Adrenal gland (tissue), 5 donors: Measurements from ENCODE around the gene SMG6.

ENCODE experiments used
- POLR2A ChIP-seq, 2 donors: fragments of 450-650 bp; IDR thresholded peaks; one replicate each; pipeline ENCODE4 v1.6.1; 2017; ENCODE audit warnings: antibody characterized with exemption in 2 of 2, mild to moderate bottlenecking in 2 of 2, moderate library complexity in 1 of 2
- TF ChIP-seq, protein P1 (sequence below), 6 experiments: fragments of 450-650 bp in 4 of 6; fragments of 200-600 bp in 2 of 6; sonication (generic) in 1 of 6; IDR thresholded peaks; 1 replicate in 5 of 6; 2 replicates in 1 of 6; pipeline versions ENCODE4 v1.5.1 to v1.8.0; 2016 to 2021; ENCODE audit warnings: antibody characterized with exemption in 6 of 6, mild to moderate bottlenecking in 2 of 6, moderate library complexity in 1 of 6
- donor health status: DM: no; HTN: no; CAD: no.

DNA sequence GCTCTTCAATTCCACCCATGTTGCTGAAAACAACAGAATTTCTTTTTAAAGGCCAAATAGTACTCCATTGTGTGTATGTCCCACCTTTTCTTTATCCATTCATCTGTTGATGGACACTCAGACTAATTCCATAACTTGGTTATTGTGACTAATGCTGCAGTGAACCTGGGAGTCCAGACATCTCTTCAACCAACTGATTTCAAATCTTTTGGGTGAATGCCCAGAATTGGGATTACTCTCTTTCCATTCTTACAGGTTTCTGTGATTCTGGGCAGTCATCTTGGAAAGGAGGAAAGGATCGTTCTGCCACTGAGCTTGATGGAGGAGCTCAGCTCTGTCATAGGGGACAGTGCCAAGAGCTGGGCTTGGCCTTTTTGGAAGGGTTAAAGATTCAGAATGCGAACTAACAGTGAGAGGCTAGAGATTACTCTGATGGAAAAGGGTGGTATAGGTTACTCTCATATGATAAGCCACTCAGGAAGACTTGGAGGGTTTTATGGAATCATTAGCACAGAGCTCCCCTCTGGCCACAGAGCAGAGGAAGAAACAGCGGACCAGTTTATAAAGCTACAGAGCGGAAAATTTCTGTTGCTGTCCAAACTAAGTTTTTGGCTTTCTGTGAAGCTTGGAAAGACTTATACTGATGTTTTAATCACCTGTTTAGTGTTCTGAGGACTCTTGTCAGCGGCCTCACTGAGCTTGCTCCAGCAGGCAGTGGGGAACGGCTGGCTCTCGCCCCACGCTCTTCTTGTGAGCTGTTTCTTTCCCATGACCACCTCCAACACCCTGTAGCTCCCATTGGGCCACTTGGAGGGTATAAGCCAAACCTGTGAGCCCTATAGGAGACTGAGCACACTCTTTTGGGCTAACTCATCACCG lies 200.4 kb downstream of the SMG6 start:
- TF ChIP-seq, protein P1, sequence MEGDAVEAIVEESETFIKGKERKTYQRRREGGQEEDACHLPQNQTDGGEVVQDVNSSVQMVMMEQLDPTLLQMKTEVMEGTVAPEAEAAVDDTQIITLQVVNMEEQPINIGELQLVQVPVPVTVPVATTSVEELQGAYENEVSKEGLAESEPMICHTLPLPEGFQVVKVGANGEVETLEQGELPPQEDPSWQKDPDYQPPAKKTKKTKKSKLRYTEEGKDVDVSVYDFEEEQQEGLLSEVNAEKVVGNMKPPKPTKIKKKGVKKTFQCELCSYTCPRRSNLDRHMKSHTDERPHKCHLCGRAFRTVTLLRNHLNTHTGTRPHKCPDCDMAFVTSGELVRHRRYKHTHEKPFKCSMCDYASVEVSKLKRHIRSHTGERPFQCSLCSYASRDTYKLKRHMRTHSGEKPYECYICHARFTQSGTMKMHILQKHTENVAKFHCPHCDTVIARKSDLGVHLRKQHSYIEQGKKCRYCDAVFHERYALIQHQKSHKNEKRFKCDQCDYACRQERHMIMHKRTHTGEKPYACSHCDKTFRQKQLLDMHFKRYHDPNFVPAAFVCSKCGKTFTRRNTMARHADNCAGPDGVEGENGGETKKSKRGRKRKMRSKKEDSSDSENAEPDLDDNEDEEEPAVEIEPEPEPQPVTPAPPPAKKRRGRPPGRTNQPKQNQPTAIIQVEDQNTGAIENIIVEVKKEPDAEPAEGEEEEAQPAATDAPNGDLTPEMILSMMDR (IDR thresholded peaks at IDR 0.05): no peak
- TF ChIP-seq POLR2A (IDR thresholded peaks at IDR 0.05): no peak
